ENCODE results near the gene SSBP2.
A peak's percentile ranks its signal among the peaks of the same experiment; 100 is the strongest.

The SSBP2 gene

GRCh38 chr5:81767097-81767496 is 16.2 kb upstream of the SSBP2 start:
- no peak for DNase-seq (ENCODE audit: low read depth, low spot score)

- DNase-seq (ENCODE audit: low read depth, low spot score), result no peak
These were observed 15.7 kb upstream of the SSBP2 start for GRCh38 chr5:81766611-81767010.

- DNase-seq (ENCODE audit: low read depth, low spot score), result no peak
These were observed 12.5 kb upstream of the SSBP2 start for GRCh38 chr5:81763294-81763928.

- DNase-seq (ENCODE audit: low read depth, low spot score), result no peak
These were observed 12.0 kb upstream of the SSBP2 start for GRCh38 chr5:81762853-81763252.

- DNase-seq (ENCODE audit: low read depth, low spot score), result no peak
These were observed 11.5 kb upstream of the SSBP2 start for GRCh38 chr5:81762401-81762800.

GRCh38 chr5:81761970-81762369 is 11.1 kb upstream of the SSBP2 start:
- DNase-seq (ENCODE audit: low read depth, low spot score), result no peak

- DNase-seq (ENCODE audit: low read depth, low spot score), result no peak
These were observed 10.4 kb upstream of the SSBP2 start for GRCh38 chr5:81761270-81761669.

- DNase-seq (ENCODE audit: low read depth, low spot score), result no peak
These were observed 9.6 kb upstream of the SSBP2 start for GRCh38 chr5:81760521-81760920.

GRCh38 chr5:81759632-81760005 is 8.7 kb upstream of the SSBP2 start:
- no peak for DNase-seq (ENCODE audit: low read depth, low spot score)

GRCh38 chr5:81757404-81757803 is 6.5 kb upstream of the SSBP2 start:
- no peak for DNase-seq (ENCODE audit: low read depth, low spot score)

- DNase-seq (ENCODE audit: low read depth, low spot score), result no peak
These were observed 5.1 kb upstream of the SSBP2 start for GRCh38 chr5:81756016-81756415.

- peak; percentile 94 for DNase-seq (ENCODE audit: low read depth, low spot score)
These were observed 4.4 kb upstream of the SSBP2 start for GRCh38 chr5:81755320-81755719.

- no peak for DNase-seq (ENCODE audit: low read depth, low spot score)
These were observed 3.7 kb upstream of the SSBP2 start for GRCh38 chr5:81754621-81755020.

- no peak for DNase-seq (ENCODE audit: low read depth, low spot score)
These were observed 2.5 kb upstream of the SSBP2 start for GRCh38 chr5:81753429-81753828.

- no peak for DNase-seq (ENCODE audit: low read depth, low spot score)
These were observed 1.7 kb upstream of the SSBP2 start for GRCh38 chr5:81752644-81752963.

- DNase-seq (ENCODE audit: low read depth, low spot score), result no peak
These were observed 1.1 kb upstream of the SSBP2 start for GRCh38 chr5:81751836-81752643.

- DNase-seq (ENCODE audit: low read depth, low spot score), result peak; percentile 47
These were observed 439 bp downstream of the SSBP2 start for GRCh38 chr5:81750308-81751008.

- peak; percentile 55 for DNase-seq (ENCODE audit: low read depth, low spot score)
These were observed 1.2 kb downstream of the SSBP2 start for GRCh38 chr5:81749561-81750307.

- peak; percentile 23 for DNase-seq (ENCODE audit: low read depth, low spot score)
These were observed 1.7 kb downstream of the SSBP2 start for GRCh38 chr5:81749192-81749560.

GRCh38 chr5:81748556-81748955 is 2.3 kb downstream of the SSBP2 start:
- DNase-seq (ENCODE audit: low read depth, low spot score), result no peak

- no peak for DNase-seq (ENCODE audit: low read depth, low spot score)
These were observed 3.9 kb downstream of the SSBP2 start for GRCh38 chr5:81747030-81747429.

- no peak for DNase-seq (ENCODE audit: low read depth, low spot score)
These were observed 10.1 kb downstream of the SSBP2 start for GRCh38 chr5:81740758-81741157.
